ENCODE measurements around the gene THOP1.

The THOP1 gene

DNA sequence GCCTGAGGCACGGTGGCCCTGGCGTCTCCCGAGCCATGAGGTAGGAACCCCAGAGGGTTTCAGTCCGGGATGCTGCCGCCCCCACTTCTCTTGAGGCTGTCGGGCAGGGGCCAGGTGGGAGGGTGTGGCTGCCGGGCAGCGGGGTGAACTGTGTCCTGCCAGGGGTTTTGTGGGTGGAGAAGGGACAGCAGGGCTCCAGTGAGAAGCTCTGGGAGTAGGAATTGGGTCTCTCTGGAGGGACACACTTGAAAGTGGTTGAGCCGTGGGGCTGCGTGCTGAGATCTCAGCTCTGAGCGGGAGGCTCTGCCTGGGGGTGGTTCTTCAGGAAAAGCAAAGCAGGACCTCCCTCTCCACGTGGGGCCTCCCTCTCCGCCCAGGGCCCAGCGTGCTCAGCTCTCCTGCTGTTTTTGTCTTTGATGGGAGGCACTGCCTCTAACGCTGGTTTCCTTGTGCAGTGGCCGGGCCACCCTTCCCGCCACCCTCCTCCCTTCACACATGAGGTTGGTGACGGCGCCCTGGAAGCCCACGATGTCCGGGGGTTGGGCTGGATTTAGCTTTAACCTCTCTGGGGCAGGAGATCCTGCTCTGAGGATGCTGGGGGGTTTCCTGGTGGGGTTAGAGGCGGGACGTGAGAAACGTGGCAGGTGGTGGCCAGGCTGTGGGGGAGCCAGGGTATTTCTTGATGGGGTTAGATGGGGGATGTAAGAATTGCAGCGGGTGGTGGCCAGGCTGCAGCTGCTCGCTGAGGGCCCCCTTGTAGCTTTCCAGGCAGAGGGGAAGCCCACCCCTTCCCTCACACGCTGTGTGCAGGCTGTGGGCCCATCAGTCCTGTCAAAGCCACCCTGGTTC, 19.1 kb downstream of the THOP1 start:
- DNase-seq (ENCODE audit: low read depth), result no peak

DNA sequence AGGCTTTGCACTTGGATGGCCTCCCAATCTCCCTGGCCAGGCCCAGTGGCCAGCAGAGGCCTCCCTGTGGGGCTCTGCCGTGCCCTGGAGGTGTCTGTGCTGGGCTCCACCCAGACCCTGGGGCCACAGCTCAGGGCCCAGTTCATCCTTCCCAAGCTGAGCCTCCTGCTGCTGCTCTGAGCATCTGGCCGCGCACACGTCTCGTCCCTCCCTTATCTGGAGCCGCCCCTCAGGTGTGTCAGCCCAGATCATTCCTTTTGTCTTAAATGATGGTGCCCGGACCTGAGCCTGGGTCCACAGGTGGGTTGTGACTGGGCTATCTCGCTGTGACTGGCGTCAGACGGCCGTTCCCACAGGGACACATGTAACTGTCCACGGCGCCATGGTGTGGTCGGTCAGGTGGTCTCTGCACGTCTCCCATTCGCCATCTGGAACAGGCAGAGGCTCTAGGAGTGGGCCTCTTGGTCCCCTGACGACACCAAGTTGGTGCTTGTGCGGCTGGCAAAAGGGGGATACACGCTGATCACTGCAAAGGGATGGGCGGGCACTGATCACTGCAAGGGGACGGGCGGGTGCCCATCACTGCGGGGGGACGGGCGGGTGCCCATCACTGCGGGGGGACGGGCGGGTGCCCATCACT, 20.1 kb downstream of the THOP1 start:
- DNase-seq (ENCODE audit: low read depth), result no peak

DNA sequence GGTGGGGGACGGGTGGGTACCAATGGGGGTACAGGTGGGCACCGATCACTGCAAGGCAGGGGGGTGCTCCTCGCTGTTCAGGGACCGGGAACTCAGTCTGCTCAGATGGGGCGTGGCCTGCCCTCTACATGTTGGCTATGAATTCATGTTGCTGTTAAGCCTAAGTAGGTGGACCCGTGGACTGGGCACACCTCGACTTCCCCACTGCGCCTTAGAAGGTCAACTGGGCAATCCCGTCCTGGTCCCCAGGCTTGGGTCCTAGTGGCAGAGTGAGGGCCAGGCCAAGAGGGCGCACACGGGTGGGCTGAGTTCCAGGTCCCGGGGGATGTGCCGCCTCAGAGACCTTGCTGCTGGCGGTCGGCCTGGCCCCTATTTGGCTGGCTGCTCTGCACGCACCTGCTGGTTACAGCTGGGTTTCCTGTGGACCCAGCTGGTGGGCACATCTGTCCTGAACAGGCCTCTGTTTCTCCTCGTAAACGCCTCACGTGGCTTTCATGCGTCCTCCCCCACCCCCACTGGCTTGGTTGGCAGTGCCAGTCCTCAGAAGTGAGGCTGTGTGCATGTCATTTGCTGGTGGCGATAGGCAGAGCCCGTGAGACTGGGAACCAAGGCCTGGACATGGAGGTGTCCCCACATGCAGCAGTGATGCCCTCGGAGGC, 20.8 kb downstream of the THOP1 start:
- no peak for DNase-seq (ENCODE audit: low read depth)

DNA sequence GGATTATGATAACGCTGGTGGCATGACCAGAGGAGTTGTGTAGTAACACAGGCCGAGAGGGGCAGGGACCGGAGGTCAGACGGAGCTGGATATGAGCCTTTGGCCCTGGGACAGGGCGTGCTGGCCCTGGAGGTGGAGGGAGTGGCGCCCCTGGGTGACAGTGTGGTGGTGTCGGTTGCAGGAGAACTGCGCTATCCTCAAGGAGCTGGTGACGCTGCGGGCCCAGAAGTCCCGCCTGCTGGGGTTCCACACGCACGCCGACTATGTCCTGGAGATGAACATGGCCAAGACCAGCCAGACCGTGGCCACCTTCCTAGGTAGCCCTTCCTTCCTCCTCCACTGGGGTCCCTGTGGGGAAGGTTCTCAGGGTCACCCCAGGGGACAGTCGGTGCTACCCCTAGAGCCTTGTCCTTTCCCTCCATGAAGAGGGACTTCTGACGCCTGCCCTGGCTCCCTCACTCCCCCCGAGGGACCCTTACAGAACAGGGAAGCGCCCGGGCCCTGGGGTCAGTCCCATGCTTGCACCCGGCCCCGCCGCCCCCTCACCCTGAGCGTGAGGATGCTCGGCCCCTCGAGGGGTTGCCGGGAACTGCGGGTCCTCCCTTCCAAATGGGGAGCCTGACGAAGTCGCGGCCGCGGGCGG, 21.6 kb downstream of the THOP1 start:
- no peak for DNase-seq (ENCODE audit: low read depth)

DNA sequence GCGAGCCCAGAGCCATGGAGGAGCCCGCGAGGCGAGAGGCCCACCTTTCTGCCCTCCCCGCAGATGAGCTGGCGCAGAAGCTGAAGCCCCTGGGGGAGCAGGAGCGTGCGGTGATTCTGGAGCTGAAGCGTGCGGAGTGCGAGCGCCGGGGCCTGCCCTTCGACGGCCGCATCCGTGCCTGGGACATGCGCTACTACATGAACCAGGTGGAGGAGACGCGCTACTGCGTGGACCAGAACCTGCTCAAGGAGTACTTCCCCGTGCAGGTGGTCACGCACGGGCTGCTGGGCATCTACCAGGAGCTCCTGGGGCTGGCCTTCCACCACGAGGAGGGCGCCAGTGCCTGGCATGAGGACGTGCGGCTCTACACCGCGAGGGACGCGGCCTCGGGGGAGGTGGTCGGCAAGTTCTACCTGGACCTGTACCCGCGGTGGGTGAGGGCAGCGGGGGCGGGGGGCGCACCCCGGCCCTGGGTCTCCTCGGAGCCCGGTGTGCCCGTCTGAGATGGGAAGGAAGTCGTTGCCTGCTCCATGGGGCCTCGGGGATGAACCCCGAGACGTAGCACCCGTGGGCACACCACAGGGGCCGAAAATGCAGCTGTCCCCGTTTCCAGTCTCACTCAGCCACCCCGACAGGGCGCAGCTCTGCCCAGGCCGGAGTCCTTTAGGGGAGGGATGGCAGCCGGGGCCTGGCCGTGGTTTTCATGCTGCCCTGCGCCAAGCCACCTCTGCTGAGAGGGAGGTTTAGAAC, 22.3 kb downstream of the THOP1 start:
- no peak for DNase-seq (ENCODE audit: low read depth)

DNA sequence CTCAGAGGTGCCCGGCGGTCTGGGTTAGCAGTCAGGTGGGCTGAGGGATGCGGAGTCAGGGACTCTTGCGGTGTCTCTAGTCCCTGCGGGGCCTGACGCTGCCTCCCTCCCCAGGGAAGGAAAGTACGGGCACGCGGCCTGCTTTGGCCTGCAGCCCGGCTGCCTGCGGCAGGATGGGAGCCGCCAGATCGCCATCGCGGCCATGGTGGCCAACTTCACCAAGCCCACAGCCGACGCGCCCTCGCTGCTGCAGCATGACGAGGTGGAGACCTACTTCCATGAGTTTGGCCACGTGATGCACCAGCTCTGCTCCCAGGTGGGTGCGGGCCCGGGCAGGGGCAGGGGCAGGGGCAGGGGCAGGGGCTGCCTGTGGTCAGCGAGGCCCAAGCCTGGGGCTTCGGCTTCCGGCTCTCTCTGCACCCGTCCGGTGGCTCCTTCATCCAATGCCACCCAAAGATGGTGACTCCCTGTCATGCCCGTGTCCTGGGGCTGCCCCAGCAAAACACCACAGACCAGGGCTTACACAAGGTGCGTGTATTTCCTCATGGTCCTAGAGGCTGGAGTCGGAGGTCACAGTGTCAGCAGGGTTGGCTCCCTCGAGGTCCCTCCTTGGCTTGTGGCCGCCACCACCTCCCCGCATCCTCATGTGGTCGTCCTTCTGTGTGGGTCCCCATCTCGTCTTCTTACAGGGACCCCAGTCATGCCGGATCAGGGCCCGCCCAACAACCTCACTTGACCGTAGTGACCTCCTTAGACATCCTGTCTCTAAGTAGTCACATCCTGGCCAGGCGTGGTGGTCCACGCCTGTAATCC, 23.0 kb downstream of the THOP1 start:
- DNase-seq (ENCODE audit: low read depth), result no peak

DNA sequence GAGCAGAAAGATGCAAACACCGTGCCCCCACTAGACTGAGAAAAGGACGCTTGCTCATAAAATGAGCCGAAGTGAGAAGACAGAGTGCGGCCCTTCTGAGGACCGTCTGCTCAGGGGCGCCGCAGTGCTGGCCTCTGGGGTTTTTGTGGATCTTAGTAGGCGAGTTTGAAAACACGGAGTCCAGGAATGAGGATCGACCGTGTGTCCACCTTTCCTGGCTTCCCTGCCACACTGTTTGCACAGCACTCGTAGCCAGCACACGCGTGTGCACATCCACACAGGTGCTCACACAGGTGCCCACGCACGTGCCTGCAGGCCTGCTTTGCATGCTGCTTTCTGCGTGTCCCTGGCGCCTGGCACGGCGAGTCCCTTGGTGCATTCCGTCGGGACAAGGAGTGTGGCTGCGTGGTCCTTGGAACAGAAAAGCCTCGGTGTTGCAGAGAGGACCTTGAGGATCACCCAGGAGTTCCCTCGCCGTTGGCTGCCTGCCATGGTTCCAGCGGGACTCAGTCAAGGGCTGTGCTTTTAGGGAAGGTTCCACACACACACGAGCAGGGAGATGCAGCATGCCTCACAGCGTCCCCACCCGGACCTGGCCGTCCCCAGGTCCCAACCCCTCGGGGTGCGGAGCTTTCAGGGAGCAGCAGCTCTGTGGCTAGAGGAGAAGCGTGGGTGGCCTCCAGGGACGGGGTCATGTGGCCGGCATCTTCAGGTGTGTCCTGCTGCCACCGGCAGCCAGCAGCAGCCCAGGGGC, 24.3 kb downstream of the THOP1 start:
- DNase-seq (ENCODE audit: low read depth), result no peak

DNA sequence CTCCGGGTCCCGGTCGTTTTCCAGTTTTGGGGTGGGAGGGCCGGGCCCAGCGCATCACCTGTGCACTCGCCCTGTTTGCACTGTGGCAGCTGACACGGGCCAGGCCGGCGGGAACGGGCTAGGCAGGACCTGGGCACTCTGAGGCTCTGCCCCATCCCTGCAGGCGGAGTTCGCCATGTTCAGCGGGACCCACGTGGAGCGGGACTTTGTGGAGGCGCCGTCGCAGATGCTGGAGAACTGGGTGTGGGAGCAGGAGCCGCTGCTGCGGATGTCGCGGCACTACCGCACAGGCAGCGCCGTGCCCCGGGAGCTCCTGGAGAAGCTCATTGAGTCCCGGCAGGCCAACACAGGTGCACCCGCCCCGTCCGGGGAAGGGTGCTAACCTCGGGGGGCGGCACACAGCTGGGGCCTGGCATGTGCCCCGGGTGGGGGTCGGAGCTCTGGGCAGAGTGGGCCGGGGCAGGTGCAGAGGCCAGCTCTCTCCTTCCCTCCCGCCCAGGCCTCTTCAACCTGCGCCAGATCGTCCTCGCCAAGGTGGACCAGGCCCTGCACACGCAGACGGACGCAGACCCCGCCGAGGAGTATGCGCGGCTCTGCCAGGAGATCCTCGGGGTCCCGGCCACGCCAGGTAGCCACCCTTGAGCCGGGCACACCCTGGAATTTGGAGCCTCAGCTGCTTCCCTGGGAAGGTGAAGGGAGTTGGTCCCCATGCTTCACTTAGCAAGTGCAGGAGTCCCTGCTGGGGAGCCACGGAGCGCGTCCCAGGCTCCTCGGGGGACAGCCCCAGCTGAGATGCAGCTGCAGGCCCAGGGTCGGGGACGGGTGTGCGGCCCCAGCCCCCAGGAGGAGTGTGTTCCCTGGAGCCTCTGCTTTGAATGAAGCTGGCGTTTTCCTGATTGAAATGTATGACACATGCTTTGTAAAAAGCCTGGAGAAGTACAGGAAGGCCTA, 25.1 kb downstream of the THOP1 start:
- no peak for DNase-seq (ENCODE audit: low read depth)

DNA sequence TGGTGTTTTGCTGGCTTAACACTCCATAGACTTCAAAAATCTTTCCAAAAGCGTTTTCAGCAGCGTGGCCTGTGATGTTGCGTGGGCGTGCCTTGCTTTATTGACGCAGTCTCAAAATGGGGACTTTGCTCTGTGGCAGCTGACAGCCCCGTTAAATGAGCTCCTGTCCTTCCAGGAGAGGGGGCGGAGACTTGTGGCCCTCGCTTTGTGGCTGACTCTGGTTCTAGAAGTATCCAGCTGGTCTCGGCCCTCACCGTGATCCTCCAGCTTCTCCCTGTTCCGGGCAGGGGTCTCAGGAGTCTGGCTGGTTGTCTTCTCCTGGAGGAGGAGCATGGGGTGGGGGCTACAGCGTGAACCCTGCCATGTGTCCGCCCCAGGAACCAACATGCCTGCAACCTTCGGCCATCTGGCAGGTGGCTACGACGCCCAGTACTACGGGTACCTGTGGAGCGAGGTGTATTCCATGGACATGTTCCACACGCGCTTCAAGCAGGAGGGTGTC, 26.0 kb downstream of the THOP1 start:
- DNase-seq (ENCODE audit: low read depth), result no peak

DNA sequence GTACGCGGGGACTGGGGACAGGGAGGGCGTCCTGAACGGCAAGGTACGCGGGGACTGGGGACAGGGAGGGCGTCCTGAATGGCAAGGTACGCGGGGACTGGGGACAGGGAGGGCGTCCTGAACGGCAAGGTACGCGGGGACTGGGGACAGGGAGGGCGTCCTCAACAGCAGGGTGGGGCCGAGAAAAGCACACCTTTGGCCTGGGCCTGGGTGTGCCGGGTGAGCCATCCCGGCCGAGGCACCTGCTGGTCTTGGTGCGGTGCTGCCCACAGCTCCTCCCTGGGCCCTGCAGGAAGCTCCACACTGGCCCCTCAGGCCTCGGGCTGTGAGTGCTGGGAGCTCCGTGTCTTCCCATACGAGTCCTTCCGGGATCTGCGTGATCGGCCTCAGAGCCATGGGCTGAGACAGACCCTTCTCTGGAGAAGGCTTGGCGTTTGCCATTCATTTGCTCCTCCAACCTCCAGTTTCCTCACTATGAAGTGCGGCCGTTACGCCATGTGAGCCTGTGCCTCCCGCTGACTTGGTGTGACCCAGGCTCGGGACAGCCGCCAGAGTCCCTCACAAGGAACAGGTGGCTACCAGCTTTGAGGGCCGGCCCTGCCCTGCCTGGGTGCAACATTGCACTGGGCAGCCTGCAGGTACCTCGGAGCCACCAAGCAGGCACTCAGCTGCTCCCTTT, 26.6 kb downstream of the THOP1 start:
- no peak for DNase-seq (ENCODE audit: low read depth)

DNA sequence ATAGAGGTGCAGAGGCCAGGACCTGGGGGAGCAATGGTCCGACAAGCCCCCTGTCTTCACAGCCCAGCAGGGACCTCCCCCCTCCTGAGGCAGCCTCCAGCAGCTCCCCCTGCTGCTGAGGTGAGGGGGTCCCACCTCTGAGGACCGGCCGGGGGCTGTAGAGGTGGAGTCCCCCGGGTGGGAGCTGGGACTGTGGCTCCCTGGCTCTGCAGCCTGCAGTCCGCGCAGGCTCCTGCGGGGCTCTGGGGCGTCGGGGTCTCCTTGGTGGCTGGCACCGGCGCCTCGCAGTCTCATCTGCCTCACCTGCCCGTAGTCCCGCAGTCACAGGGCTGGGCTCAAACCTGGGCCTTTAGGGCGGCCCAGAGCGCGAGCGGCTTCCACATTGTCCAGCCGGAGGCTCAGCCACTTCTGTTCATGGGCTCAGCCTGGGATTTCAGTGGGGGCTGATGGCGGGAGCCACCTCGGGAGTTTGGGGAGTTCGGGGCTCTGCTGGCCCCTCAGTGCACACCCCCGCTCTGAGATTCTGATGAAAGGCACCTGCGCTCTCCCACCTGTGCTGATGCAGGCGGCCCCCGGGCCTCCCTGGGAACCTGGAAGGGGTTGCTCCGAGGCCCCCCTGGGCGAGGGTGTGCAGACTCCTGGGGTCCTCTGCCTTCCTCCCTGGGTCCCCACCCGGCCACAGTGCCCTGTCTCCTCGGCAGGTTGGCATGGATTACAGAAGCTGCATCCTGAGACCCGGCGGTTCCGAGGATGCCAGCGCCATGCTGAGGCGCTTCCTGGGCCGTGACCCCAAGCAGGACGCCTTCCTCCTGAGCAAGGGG, 27.3 kb downstream of the THOP1 start:
- DNase-seq (ENCODE audit: low read depth), result no peak

DNA sequence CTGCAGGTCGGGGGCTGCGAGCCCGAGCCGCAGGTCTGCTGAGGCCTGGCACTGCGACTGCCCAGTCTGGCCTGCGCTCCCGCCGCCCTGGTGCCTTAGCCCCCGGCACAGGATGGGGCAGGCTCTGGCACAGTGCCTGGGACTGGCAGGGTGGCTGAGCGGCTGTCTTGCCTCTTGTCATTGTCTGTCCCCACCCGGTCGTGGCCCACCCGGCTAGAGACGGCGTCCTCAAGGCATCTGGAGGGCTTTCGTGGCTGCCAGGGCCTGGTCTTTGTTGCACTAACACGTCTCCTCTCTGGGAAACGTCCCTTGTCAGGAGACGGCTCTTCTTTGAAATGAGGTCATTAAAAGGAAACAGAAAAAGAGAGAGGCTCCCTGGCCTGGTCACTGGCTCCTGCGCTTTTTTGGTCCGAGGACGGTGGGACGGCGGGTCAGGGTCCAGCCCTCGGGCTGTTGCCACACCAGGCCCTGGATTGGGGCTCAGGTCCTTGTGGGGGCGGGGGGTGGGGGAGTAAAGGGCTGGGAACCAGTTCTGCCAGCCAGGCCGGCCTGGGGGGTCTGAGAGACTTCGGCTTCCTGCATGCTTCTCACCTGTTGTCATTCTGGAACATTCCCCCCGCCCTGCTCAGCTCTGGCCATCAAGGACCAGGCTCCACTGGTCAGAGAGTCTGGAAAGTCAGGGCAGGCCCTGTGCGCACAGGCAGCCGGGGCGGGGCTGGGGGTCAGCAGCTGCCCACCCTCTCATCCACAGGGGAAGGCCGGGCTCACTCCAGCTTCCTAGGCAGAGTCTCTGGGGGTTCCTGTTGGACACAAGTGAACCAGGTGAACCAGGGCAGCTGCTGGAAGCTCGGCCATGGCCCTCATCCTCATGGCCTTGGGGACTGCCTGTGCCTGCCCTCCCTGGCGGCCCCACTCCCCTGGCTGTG, 28.2 kb downstream of the THOP1 start:
- DNase-seq (ENCODE audit: low read depth), result no peak

DNA sequence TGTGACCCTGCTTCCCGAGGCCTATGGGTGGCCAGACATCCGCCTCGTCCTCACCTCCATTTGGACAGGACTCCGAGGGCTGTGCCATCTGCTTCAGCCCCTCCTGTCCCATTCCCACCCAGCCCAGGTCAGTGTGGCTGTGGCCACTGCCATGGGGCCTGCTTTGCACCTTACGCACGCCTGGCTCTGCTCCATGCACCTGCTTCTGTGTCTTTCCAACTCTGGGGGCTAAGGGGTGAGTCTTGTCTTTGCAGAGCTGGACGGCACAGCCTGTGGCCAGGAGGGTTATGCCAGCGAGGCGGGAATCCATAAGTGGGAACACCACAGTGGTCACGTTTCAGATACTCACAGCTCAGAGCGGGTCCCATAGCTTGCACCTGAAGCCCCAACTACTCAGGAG, 29.1 kb downstream of the THOP1 start:
- no peak for DNase-seq (ENCODE audit: low read depth)

DNA sequence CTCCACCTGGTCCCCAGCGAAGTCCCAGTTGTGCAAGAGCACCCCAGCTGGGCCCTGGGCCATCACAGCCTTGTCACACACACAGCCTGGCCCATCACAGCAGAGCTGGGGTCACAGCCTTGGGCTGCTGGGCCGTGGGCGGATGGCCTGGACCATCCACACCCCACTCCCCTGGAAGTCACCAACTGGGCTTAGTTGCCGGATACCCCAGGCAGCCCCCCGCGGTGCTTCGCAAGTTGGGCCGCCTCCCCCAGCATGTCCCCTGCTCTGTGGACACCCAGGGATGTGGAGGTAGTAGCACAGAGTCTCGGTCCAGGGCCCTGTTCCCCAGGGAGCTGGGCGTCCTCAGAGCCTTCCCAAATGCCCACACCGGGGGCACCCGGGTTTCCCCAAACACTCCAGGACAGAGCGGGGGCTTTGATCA, 29.9 kb downstream of the THOP1 start:
- DNase-seq (ENCODE audit: low read depth), result no peak

DNA sequence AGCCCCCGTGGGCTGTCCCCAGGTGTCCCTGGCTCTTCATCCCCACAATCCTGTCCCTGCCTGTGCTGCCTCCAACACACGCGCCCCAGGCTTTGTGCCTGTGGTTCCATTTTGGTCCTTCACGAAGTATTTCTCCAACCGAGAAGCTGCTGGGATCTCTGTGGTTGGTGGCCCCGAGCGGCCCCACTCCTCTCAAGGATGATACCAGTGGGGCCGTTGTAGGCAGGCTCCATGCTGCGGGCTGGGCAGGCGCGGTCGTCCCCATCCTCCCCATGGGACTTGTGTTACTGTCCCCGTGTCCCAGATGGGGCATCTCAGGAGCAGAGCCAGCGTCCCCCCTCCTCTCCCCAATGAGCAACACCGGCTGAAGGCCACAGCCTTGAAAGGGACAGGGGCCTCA, 30.6 kb downstream of the THOP1 start:
- DNase-seq (ENCODE audit: low read depth), result no peak

DNA sequence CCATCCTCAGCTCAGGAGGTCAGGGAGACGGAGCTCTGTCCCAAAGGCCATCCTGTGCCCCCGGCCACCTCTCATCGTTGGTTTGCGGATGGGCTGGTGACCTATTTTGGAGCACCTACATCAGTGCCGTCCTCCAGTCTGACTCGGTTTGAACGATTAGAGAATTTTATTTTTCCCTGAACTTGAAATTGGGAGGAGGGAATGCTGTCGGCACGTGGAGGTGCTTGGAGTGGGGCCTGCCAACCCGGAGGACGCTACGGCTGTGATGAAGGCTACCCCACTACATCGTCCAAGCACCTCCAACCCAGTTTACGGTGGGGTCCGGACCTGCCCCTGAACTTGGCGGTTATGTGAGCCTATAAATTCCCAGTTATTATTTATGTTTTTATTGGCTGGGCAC, 31.3 kb downstream of the THOP1 start:
- DNase-seq (ENCODE audit: low read depth), result no peak
